IPS-11a (cell line): ENCODE data around the gene SOAT2.

Experiments
- H3K4me3 ChIP-seq: one replicate; pipeline ENCODE4 v1.5.1; 2013; ENCODE audit warnings: low read depth, low read length, control low read depth

Gene SOAT2

GRCh38 chr12:53064613-53065436, 38.5 kb upstream of the SOAT2 start:
- no peak overlapping the region for H3K4me3 ChIP-seq

- no peak overlapping the region for H3K4me3 ChIP-seq
Measured at GRCh38 chr12:53065470-53065869, 37.8 kb upstream of the SOAT2 start.

GRCh38 chr12:53065975-53066931, 37.0 kb upstream of the SOAT2 start:
- H3K4me3 ChIP-seq: no peak overlapping the region

GRCh38 chr12:53067074-53067992, 36.0 kb upstream of the SOAT2 start:
- no peak overlapping the region for H3K4me3 ChIP-seq

GRCh38 chr12:53067993-53068770, 35.1 kb upstream of the SOAT2 start:
- H3K4me3 ChIP-seq: no peak overlapping the region

GRCh38 chr12:53068811-53069585, 34.3 kb upstream of the SOAT2 start:
- H3K4me3 ChIP-seq: no peak overlapping the region

GRCh38 chr12:53069621-53070410, 33.5 kb upstream of the SOAT2 start:
- no peak overlapping the region for H3K4me3 ChIP-seq

GRCh38 chr12:53070877-53071492, 32.3 kb upstream of the SOAT2 start:
- H3K4me3 ChIP-seq: no peak overlapping the region

GRCh38 chr12:53071591-53072551, 31.4 kb upstream of the SOAT2 start:
- H3K4me3 ChIP-seq: no peak overlapping the region

- H3K4me3 ChIP-seq: no peak overlapping the region
Measured at GRCh38 chr12:53073881-53074280, 29.4 kb upstream of the SOAT2 start.

GRCh38 chr12:53074283-53074998, 28.8 kb upstream of the SOAT2 start:
- no peak overlapping the region for H3K4me3 ChIP-seq

- H3K4me3 ChIP-seq: no peak overlapping the region
Measured at GRCh38 chr12:53074999-53075370, 28.3 kb upstream of the SOAT2 start.

GRCh38 chr12:53076461-53076860, 26.8 kb upstream of the SOAT2 start:
- no peak overlapping the region for H3K4me3 ChIP-seq

- no peak overlapping the region for H3K4me3 ChIP-seq
Measured at GRCh38 chr12:53077030-53077429, 26.3 kb upstream of the SOAT2 start.

- H3K4me3 ChIP-seq: peak overlapping the region; percentile 63
Measured at GRCh38 chr12:53078425-53079225, 24.7 kb upstream of the SOAT2 start.
